Measurements from ENCODE around the gene ARHGEF33.

The ARHGEF33 gene

DNA sequence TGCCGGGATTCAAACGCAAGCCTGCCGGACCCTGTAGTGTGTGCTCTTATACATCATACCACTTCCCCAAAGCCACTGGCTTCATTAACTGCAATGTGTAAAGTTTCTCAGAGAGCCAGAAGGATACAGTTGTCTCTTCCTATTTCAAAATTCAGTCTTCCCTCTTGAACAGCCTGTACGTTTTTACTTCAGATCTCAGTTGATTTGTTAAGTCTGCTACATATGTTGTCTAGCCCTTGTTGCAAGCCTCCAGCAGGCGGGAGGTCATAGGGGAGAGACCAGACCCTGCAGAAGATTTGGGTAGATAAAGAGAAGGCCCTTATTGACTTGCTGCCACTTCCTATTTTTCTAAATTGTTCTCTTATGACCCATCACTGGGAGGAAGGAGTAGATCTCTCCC is 56.2 kb downstream of the ARHGEF33 start:
- Histone ChIP-seq H3K27ac (replicated peaks) (peak overlapping the region; percentile 67), H3K4me3 (replicated peaks; ENCODE audit: insufficient read depth, low read length) (no peak overlapping the region), H3K27me3 (ENCODE audit: insufficient read depth, poor library complexity, severe bottlenecking) (no peaks in the 10 kb centered on the region)
- DNase-seq (ENCODE audit: low read depth in 1 of 2, low spot score in 1 of 2): peak; percentile 39 to 79
- TF ChIP-seq CTCF (IDR thresholded peaks at IDR 0.05; ENCODE audit: insufficient read depth, low read length) (no peak), GABPA (IDR thresholded peaks at IDR 0.05; ENCODE audit: low read depth) (no peak), SPI1 (IDR thresholded peaks at IDR 0.05; ENCODE audit: borderline replicate concordance, low read depth) (peak; percentile 79), REST (IDR thresholded peaks at IDR 0.05; ENCODE audit: insufficient replicate concordance, low read depth) (no peak), POLR2AphosphoS5 (IDR thresholded peaks at IDR 0.05; ENCODE audit: low read depth) (peak; percentile 31; the same call in 1 of the 2 replicates)

DNA sequence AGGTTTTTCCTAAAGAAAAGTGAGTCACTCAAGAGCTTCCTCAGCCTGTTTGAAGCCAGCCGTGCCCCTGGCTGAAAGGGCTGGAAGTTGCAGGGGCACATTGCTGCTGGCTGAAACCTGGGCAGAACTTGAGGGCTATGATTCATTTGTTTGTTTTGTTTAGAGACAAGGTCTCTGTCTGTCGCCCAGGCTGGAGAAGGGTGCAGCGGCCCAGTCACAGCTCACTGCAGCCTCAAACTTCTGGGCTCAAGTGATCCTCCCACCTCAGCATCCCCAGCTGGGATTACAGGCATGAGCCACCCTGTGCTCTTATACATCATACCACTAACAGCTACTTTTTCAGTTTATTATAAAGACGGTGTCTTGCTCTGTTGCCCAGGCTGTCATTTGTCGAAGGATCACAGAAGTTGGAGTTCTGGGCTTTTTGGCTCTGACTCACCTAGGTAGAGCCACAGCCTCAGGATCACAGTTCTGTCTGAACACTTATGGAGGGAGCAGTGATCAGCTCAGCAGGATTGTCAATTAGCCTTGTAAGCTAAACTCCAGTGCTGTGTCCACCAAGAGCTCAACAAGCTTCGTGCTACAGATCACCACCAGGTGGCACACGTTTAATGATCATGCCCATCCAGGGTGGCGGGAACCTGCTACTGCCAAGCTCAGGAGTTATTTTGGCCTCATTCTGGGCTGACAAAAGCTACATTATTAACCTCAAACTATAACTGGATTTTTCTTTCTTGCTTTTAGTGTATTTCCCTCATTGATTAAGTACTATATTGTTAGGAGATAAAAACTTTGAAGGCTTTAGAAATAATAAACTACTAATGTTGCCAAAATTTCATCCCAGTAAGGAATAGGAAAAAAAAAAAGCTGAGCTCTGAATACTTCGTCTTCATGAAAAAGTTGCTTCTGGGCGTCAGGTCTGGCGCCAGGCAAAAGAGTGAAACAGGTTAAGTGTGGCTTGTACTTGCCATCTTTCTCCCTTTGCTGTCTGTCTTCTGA is 57.9 kb downstream of the ARHGEF33 start:
- H3K4me3 ChIP-seq (replicated peaks; ENCODE audit: insufficient read depth, low read length): no peak overlapping the region
- peak; percentile 49 to 83 for DNase-seq (ENCODE audit: low read depth in 1 of 2, low spot score in 1 of 2)
- H3K27me3 ChIP-seq (ENCODE audit: insufficient read depth, poor library complexity, severe bottlenecking): no peaks in the 10 kb centered on the region
- no peak for TF ChIP-seq SPI1 (IDR thresholded peaks at IDR 0.05; ENCODE audit: borderline replicate concordance, low read depth)
- TF ChIP-seq GABPA (IDR thresholded peaks at IDR 0.05; ENCODE audit: low read depth): no peak
- TF ChIP-seq CTCF (IDR thresholded peaks at IDR 0.05; ENCODE audit: insufficient read depth, low read length): peak; percentile 84
- no peak overlapping the region for H3K27ac ChIP-seq (replicated peaks)

GRCh38 chr2:38948387-38948882 is 58.8 kb downstream of the ARHGEF33 start:
- no peak for TF ChIP-seq POLR2AphosphoS5 (IDR thresholded peaks at IDR 0.05; ENCODE audit: low read depth)
- no peak for TF ChIP-seq REST (IDR thresholded peaks at IDR 0.05; ENCODE audit: insufficient replicate concordance, low read depth)
- TF ChIP-seq CTCF (IDR thresholded peaks at IDR 0.05; ENCODE audit: insufficient read depth, low read length): no peak
- TF ChIP-seq GABPA (IDR thresholded peaks at IDR 0.05; ENCODE audit: low read depth): no peak
- TF ChIP-seq SPI1 (IDR thresholded peaks at IDR 0.05; ENCODE audit: borderline replicate concordance, low read depth): no peak
- DNase-seq (ENCODE audit: low read depth in 1 of 2, low spot score in 1 of 2): no peak
- no peak overlapping the region for H3K4me3 ChIP-seq (replicated peaks; ENCODE audit: insufficient read depth, low read length)
- H3K27ac ChIP-seq (replicated peaks): no peak overlapping the region
- no peaks in the 10 kb centered on the region for H3K27me3 ChIP-seq (ENCODE audit: insufficient read depth, poor library complexity, severe bottlenecking)

Data from HL-60 (cell line).